GM12878 (cell line): ENCODE results near the gene CCBE1. TPM values are rescaled to one million over a fixed set of nuclear protein-coding genes. Genes with fewer than 3 reads are reported as not detected.

Source experiments
- ATAC-seq: fragments of 200-7000 bp; cut with Tn5 transposase; 3 replicates; pipeline ENCODE4 v1.9.1; 2020; ENCODE audit warnings: mild to moderate bottlenecking, moderate library complexity
- BruUV-seq: library from RNA; stranded (reverse); fragments of 400-500 nt; replicated peaks from 2 replicates; lab custom pipeline; 2021; lab: Mats Ljungman, UMichigan
- CTCF ChIA-PET: fragments of 300-600 bp; sonication (Branson Sonifier 250); formaldehyde crosslinking; extraction: SDS; loops from one replicate; lab custom pipeline; 2021; ENCODE audit warnings: inconsistent platforms; lab: Yijun Ruan, JAX
- POLR2A ChIA-PET: fragments of 350-600 bp; formaldehyde crosslinking; extraction: SDS; loops from one replicate; lab custom pipeline; 2021; ENCODE audit warnings: inconsistent platforms; lab: Charles Lee
- RAD21 ChIA-PET: fragments of 300-600 bp; sonication (Branson Sonifier 250); formaldehyde crosslinking; loops from one replicate; lab custom pipeline; 2023; ENCODE audit warnings: antibody characterized with exemption; ENCODE audit not compliant: unreplicated experiment; lab: Charles Lee
- SMC1A ChIA-PET: fragments of 300-600 bp; sonication (Branson Sonifier 250); formaldehyde crosslinking; loops from one replicate; lab custom pipeline; 2023; ENCODE audit not compliant: unreplicated experiment, uncharacterized antibody; lab: Charles Lee
- DNase-seq: peaks from one replicate; pipeline ENCODE4 v3.0.0-alpha.2; 2011; ENCODE audit warnings: low read depth, low spot score
- FAIRE-seq: peaks from 3 replicates; lab custom pipeline; 2011; peaks lifted over from hg19 to GRCh38; lab: Jason Lieb, UNC
- H2AFZ ChIP-seq: 2 replicates; pipeline ENCODE4 v1.6.0; 2011; ENCODE audit warnings: low read depth, low read length, control low read depth; ENCODE audit not compliant: control insufficient read depth
- H3K27ac ChIP-seq: 2 replicates; pipeline ENCODE4 v1.5.1; 2011; ENCODE audit warnings: control low read depth; ENCODE audit not compliant: control insufficient read depth, insufficient read depth
- H3K27me3 ChIP-seq, 2 experiments: replicated peaks in 1 of 2; 2 replicates each; pipeline versions ENCODE4 v1.6.0 to v1.6.1; 2011; ENCODE audit warnings: low read length in 1 of 2; ENCODE audit not compliant: control insufficient read depth in 2 of 2, insufficient read depth in 2 of 2
- H3K36me3 ChIP-seq, 2 experiments: 2 replicates each; pipeline ENCODE4 v1.5.1; 2011; ENCODE audit warnings: low read length in 1 of 2; ENCODE audit not compliant: control insufficient read depth in 2 of 2, insufficient read depth in 2 of 2
- H3K4me1 ChIP-seq: 2 replicates; pipeline ENCODE4 v1.6.1; 2011; ENCODE audit warnings: mild to moderate bottlenecking, low read length, moderate library complexity, mixed read lengths; ENCODE audit not compliant: control insufficient read depth, insufficient read depth
- H3K4me2 ChIP-seq: 2 replicates; pipeline ENCODE4 v1.6.0; 2011; ENCODE audit warnings: control low read depth; ENCODE audit not compliant: control insufficient read depth, insufficient read depth
- H3K4me3 ChIP-seq: fragments of 200-600 bp; sonication (generic); 2 replicates; pipeline ENCODE4 v1.5.1; 2016
- H3K79me2 ChIP-seq: 2 replicates; pipeline ENCODE4 v1.6.0; 2011; ENCODE audit warnings: low read length; ENCODE audit not compliant: control insufficient read depth, insufficient read depth
- H3K9ac ChIP-seq: 2 replicates; pipeline ENCODE4 v1.8.0; 2011; ENCODE audit warnings: low read length, control low read depth, mixed read lengths; ENCODE audit not compliant: control insufficient read depth, insufficient read depth
- H3K9me3 ChIP-seq: replicated peaks from 3 replicates; pipeline ENCODE4 v1.5.1; 2011; ENCODE audit warnings: mild to moderate bottlenecking, low read length; ENCODE audit not compliant: control insufficient read depth, insufficient read depth
- H4K20me1 ChIP-seq: 2 replicates; pipeline ENCODE4 v1.6.0; 2011; ENCODE audit not compliant: control insufficient read depth, insufficient read depth
- CTCF ChIP-seq, 3 experiments: IDR thresholded peaks in 2 of 3; conservative IDR thresholded peaks in 1 of 3; 2 replicates each; pipeline ENCODE4 v1.5.1; 2011; ENCODE audit warnings: low read depth in 3 of 3, low read length in 3 of 3, mild to moderate bottlenecking in 3 of 3, control low read depth in 2 of 3, moderate library complexity in 2 of 3, inconsistent platforms in 1 of 3, mixed read lengths in 1 of 3; ENCODE audit not compliant: control insufficient read depth in 2 of 3, insufficient read depth in 1 of 3; ENCODE audit errors: extremely low read depth in 1 of 3
- DPF2 ChIP-seq: fragments of 450-650 bp; IDR thresholded peaks from 2 replicates; pipeline ENCODE4 v1.6.1; 2017; ENCODE audit warnings: mild to moderate bottlenecking
- FOXM1 ChIP-seq: IDR thresholded peaks from 2 replicates; pipeline ENCODE4 v1.6.1; 2012; ENCODE audit warnings: low read depth, mild to moderate bottlenecking, inconsistent platforms, low read length, moderate library complexity
- GABPA ChIP-seq: IDR thresholded peaks from 2 replicates; pipeline ENCODE4 v1.6.1; 2014; ENCODE audit warnings: antibody characterized with exemption, low read depth, mild to moderate bottlenecking, inconsistent platforms
- IRF3 ChIP-seq: fragments of 450-650 bp; IDR thresholded peaks from 2 replicates; pipeline ENCODE4 v1.6.1; 2014; ENCODE audit warnings: mild to moderate bottlenecking
- JUNB ChIP-seq: IDR thresholded peaks from 2 replicates; pipeline ENCODE4 v1.6.1; 2016; ENCODE audit warnings: antibody characterized with exemption, mild to moderate bottlenecking
- NFXL1 ChIP-seq: fragments of 450-650 bp; IDR thresholded peaks from 2 replicates; pipeline ENCODE4 v1.6.1; 2017; ENCODE audit warnings: antibody characterized with exemption, mild to moderate bottlenecking, borderline replicate concordance
- RAD21 ChIP-seq: IDR thresholded peaks from 2 replicates; pipeline ENCODE4 v1.6.1; 2011; ENCODE audit warnings: mild to moderate bottlenecking, low read depth, low read length, moderate library complexity; ENCODE audit not compliant: insufficient read depth
- REST ChIP-seq: IDR thresholded peaks from 2 replicates; pipeline ENCODE4 v1.6.1; 2012; ENCODE audit warnings: mild to moderate bottlenecking, low read depth, low read length
- SMAD5 ChIP-seq: IDR thresholded peaks from 2 replicates; pipeline ENCODE4 v1.6.1; 2016; ENCODE audit warnings: antibody characterized with exemption, low read depth
- SREBF2 ChIP-seq: IDR thresholded peaks from 2 replicates; pipeline ENCODE4 v1.6.1; 2012; ENCODE audit warnings: mild to moderate bottlenecking, low read length
- STAT1 ChIP-seq: fragments of 450-650 bp; conservative IDR thresholded peaks from 2 replicates; pipeline ENCODE4 v1.6.1; 2014; ENCODE audit warnings: antibody characterized with exemption, mild to moderate bottlenecking
- YY1 ChIP-seq: IDR thresholded peaks from 2 replicates; pipeline ENCODE4 v1.6.1; 2011; ENCODE audit warnings: low read depth, mild to moderate bottlenecking, low read length
- ZBED1 ChIP-seq: IDR thresholded peaks from 2 replicates; pipeline ENCODE4 v1.6.1; 2016; ENCODE audit warnings: borderline replicate concordance
- ZNF274 ChIP-seq: IDR thresholded peaks from one replicate; pipeline ENCODE4 v1.8.0; 2011; ENCODE audit not compliant: insufficient read length, insufficient read depth
- ZZZ3 ChIP-seq: IDR thresholded peaks from 2 replicates; pipeline ENCODE4 v1.6.1; 2011; ENCODE audit warnings: low read depth; ENCODE audit not compliant: control insufficient read depth, insufficient read length
- WGBS: methylation state at CpG from one replicate; pipeline ENCODE4 v1.1.6; 2016; ENCODE audit warnings: low lambda C conversion rate; ENCODE audit not compliant: insufficient replicate concordance, insufficient coverage; ENCODE audit errors: missing lambda C conversion rate; 5-methylcytosine and 5-hydroxymethylcytosine counted together
- in situ Hi-C: fragments of 300-500 bp; cut with MboI; formaldehyde crosslinking; loops from 9 replicates; pipeline ENCODE4 v1.14.3; 2018; ENCODE audit warnings: mixed read lengths
- intact Hi-C: fragments of 100-400 bp; cut with micrococcal nuclease; formaldehyde crosslinking; loops from one replicate; pipeline ENCODE4 v1.14.2; 2022; ENCODE audit not compliant: unreplicated experiment
- polyA plus RNA-seq, 11 experiments: library from polyadenylated mRNA; depleted of rRNA in 4 of 11; unstranded in 6 of 11; stranded (reverse) in 5 of 11; fragments of >200 nt; fragmentation: Nextera tagmentation in 4 of 11; fragmentation: Illumina TruSeq in 1 of 11; extraction: Ambion mirVana in 4 of 11; extraction: Trizol in 1 of 11; gene quantifications; 1 replicate in 1 of 11; 2 replicates in 10 of 11; pipeline versions ENCODE4 v1.2.1 to v1.2.3, GENCODE V29; 2011 to 2016; ENCODE audit warnings: inconsistent platforms in 2 of 11, missing spikeins in 2 of 11, low read depth in 1 of 11
- total RNA-seq, 4 experiments: library from RNA; depleted of rRNA in 3 of 4; stranded (reverse); fragments of >200 nt in 3 of 4; fragmentation: Illumina TruSeq in 1 of 4; extraction: Trizol in 1 of 4; gene quantifications; 2 replicates each; pipeline versions ENCODE4 v1.2.1 to v1.2.3, GENCODE V29; 2013 to 2021
- TF ChIP-seq, protein P1 (sequence below): fragments of 450-650 bp; IDR thresholded peaks from 2 replicates; pipeline ENCODE4 v1.6.1; 2017; ENCODE audit warnings: antibody characterized with exemption, mild to moderate bottlenecking, moderate library complexity

CCBE1 gene
- total and polyA plus RNA-seq, 10 of the 15 experiments (the other 5 are each of a cell fraction or from before 2014, with no cell fraction given), result 0.03 to 0.49 (median 0.04) TPM; not detected in 7

DNA sequence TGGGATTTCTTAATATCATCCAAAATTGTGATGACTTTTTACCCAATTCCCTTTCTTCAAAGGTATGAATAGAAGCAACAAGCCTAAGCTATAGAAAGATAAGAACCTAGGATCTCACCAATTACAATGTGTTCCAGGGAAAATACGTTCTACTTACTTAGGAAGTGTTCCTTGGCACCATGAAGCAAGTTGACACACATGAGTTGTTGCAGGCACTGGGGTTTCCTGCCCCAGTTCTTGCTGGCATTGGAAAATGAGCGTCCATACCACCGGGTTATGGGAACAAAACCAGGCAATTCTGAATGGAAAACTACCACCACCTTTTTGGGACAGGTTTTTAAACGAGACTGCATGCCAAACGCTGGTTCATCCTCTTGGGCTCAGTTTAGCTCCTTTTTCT lies 46.2 kb downstream of the CCBE1 start:
- Histone ChIP-seq H3K4me2 (no peak overlapping the region), H3K9ac (no peak overlapping the region), H3K36me3 (no peaks in the 10 kb centered on the region), H2AFZ (no peak overlapping the region), H3K9me3 (no peaks in the 10 kb centered on the region), H3K79me2 (no peaks in the 10 kb centered on the region), H3K4me3 (no peak overlapping the region), H3K27ac (no peak overlapping the region), H4K20me1 (no peaks in the 10 kb centered on the region), H3K4me1 (no peaks in the 10 kb centered on the region), H3K27me3 (no peaks in the 10 kb centered on the region; a peak in 2 of 4 replicates)
- ChIA-PET SMC1A (no interaction called here), CTCF (interaction anchor here (0.8 kb wide), 1 partner anchor 14 kb away, joined by 3 read pairs; no protein-coding TSS in a partner anchor), RAD21 (no interaction called here), POLR2A (no interaction called here)
- DNase-seq (no peak), ATAC-seq (no peak), FAIRE-seq (no peak)
- intact Hi-C loops (no loop called here), in situ Hi-C loops (no loop called here)
- BruUV-seq, result no TSS peak
- WGBS, result 3% methylated on average over 5 of the region's 5 CpGs
- TF ChIP-seq, protein P1, sequence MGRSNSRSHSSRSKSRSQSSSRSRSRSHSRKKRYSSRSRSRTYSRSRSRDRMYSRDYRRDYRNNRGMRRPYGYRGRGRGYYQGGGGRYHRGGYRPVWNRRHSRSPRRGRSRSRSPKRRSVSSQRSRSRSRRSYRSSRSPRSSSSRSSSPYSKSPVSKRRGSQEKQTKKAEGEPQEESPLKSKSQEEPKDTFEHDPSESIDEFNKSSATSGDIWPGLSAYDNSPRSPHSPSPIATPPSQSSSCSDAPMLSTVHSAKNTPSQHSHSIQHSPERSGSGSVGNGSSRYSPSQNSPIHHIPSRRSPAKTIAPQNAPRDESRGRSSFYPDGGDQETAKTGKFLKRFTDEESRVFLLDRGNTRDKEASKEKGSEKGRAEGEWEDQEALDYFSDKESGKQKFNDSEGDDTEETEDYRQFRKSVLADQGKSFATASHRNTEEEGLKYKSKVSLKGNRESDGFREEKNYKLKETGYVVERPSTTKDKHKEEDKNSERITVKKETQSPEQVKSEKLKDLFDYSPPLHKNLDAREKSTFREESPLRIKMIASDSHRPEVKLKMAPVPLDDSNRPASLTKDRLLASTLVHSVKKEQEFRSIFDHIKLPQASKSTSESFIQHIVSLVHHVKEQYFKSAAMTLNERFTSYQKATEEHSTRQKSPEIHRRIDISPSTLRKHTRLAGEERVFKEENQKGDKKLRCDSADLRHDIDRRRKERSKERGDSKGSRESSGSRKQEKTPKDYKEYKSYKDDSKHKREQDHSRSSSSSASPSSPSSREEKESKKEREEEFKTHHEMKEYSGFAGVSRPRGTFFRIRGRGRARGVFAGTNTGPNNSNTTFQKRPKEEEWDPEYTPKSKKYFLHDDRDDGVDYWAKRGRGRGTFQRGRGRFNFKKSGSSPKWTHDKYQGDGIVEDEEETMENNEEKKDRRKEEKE, result no peak
- no peak for TF ChIP-seq SMAD5
- TF ChIP-seq REST, result no peak
- no peak for TF ChIP-seq DPF2
- no peak for TF ChIP-seq ZNF274
- no peak for TF ChIP-seq STAT1
- TF ChIP-seq GABPA, result no peak
- no peak for TF ChIP-seq FOXM1
- TF ChIP-seq JUNB, result no peak
- no peak for TF ChIP-seq YY1
- TF ChIP-seq CTCF (IDR thresholded peaks at IDR 0.05 in 2 of 3, conservative IDR thresholded peaks at IDR 0.05 in 1 of 3; ENCODE audit: control insufficient read depth in 2 of 3, extremely low read depth in 1 of 3, insufficient read depth in 1 of 3, low read depth in 3 of 3, low read length in 3 of 3), result no peak
- TF ChIP-seq IRF3, result no peak
- TF ChIP-seq ZBED1, result no peak
- no peak for TF ChIP-seq RAD21
- no peak for TF ChIP-seq NFXL1
- no peak for TF ChIP-seq SREBF2
- TF ChIP-seq ZZZ3, result no peak
